Endothelial cell of umbilical vein (primary cell): Measurements from ENCODE around the gene HOXA13. TPM values are rescaled to one million over a fixed set of nuclear protein-coding genes. Genes with fewer than 3 reads are reported as not detected.

Experiments
- BruUV-seq: library from RNA; stranded (reverse); fragments of 400-500 nt; replicated peaks from 2 replicates; lab custom pipeline; 2021; lab: Mats Ljungman, UMichigan
- CTCF ChIA-PET: fragments of 300-600, 350-600 bp; sonication (Branson Sonifier 250); formaldehyde crosslinking; loops from one replicate; lab custom pipeline; 2021; ENCODE audit warnings: antibody characterized with exemption, inconsistent platforms; lab: Charles Lee
- POLR2A ChIA-PET: fragments of 300-600, 350-600 bp; sonication (Branson Sonifier 250); formaldehyde crosslinking; loops from one replicate; lab custom pipeline; 2021; ENCODE audit warnings: antibody characterized with exemption, inconsistent platforms; lab: Charles Lee
- DNase-seq: peaks from one replicate; pipeline ENCODE4 v3.0.0-alpha.2; 2011; ENCODE audit warnings: low read depth, low spot score
- FAIRE-seq: peaks from 2 replicates; lab custom pipeline; 2011; peaks lifted over from hg19 to GRCh38; lab: Jason Lieb, UNC
- H2AFZ ChIP-seq: 2 replicates; pipeline ENCODE4 v1.6.0; 2012; ENCODE audit warnings: low read depth, low read length, control low read depth, inconsistent platforms
- H3K27ac ChIP-seq: 2 replicates; pipeline ENCODE4 v1.5.1; 2011; ENCODE audit warnings: low read depth, mild to moderate bottlenecking, control low read depth, low read length, moderate library complexity; ENCODE audit not compliant: insufficient read depth
- H3K27me3 ChIP-seq, 2 experiments: 2 replicates each; pipeline versions ENCODE4 v1.6.0 to v1.6.1; 2011; ENCODE audit warnings: low read length in 2 of 2, mixed read lengths in 1 of 2; ENCODE audit not compliant: control insufficient read depth in 2 of 2, insufficient read depth in 2 of 2
- H3K36me3 ChIP-seq, 2 experiments: 2 replicates in 1 of 2; 3 replicates in 1 of 2; pipeline ENCODE4 v1.5.1; 2011; ENCODE audit warnings: low read length in 2 of 2, mild to moderate bottlenecking in 1 of 2, moderate library complexity in 1 of 2; ENCODE audit not compliant: control insufficient read depth in 2 of 2, insufficient read depth in 2 of 2; ENCODE audit errors: extremely low read depth in 1 of 2
- H3K4me1 ChIP-seq: 3 replicates; pipeline ENCODE4 v1.5.1; 2011; ENCODE audit warnings: mild to moderate bottlenecking, low read length; ENCODE audit not compliant: control insufficient read depth, insufficient read depth; ENCODE audit errors: extremely low read depth
- H3K4me2 ChIP-seq: 2 replicates; pipeline ENCODE4 v1.6.1; 2011; ENCODE audit warnings: low read length, control low read depth, mixed read lengths; ENCODE audit not compliant: insufficient read depth
- H3K4me3 ChIP-seq, 3 experiments: fragments of 200-600 bp in 1 of 3; sonication (generic), shearing (Covaris generic) in 1 of 3; replicated peaks in 1 of 3; 2 replicates each; pipeline ENCODE4 v1.5.1; 2011 to 2016; ENCODE audit warnings: control low read depth in 3 of 3, low read length in 3 of 3, mild to moderate bottlenecking in 2 of 3, inconsistent platforms in 1 of 3, low read depth in 1 of 3, moderate library complexity in 1 of 3; ENCODE audit not compliant: insufficient read depth in 1 of 3
- H3K79me2 ChIP-seq: 2 replicates; pipeline ENCODE4 v1.6.0; 2012; ENCODE audit warnings: low read length, inconsistent platforms; ENCODE audit not compliant: control insufficient read depth, insufficient read depth
- H3K9ac ChIP-seq: replicated peaks from 2 replicates; pipeline ENCODE3; 2011; ENCODE audit warnings: low read length, control low read depth; ENCODE audit not compliant: insufficient read depth; ENCODE audit errors: extremely low read depth
- H3K9me1 ChIP-seq: replicated peaks from 3 replicates; pipeline ENCODE4 v1.6.0; 2011; ENCODE audit warnings: mild to moderate bottlenecking, low read length; ENCODE audit not compliant: control insufficient read depth, insufficient read depth; ENCODE audit errors: extremely low read depth
- H3K9me3 ChIP-seq: replicated peaks from 2 replicates; pipeline ENCODE4 v1.5.1; 2012; ENCODE audit warnings: low read length, inconsistent platforms; ENCODE audit not compliant: control insufficient read depth, insufficient read depth
- H4K20me1 ChIP-seq: replicated peaks from 2 replicates; pipeline ENCODE3; 2011; ENCODE audit warnings: mild to moderate bottlenecking, low read length; ENCODE audit not compliant: control insufficient read depth, insufficient read depth; ENCODE audit errors: extremely low read depth
- CTCF ChIP-seq, 2 donors: IDR thresholded peaks; 1 replicate in 1 of 2; 2 replicates in 1 of 2; pipeline ENCODE4 v1.5.1; 2011; ENCODE audit warnings: low read length in 2 of 2, mild to moderate bottlenecking in 2 of 2, moderate library complexity in 2 of 2, control low read depth in 1 of 2, inconsistent platforms in 1 of 2, low read depth in 1 of 2; ENCODE audit not compliant: insufficient read depth in 1 of 2; ENCODE audit errors: extremely low read depth in 1 of 2
- EZH2 ChIP-seq: IDR thresholded peaks from 2 replicates; pipeline ENCODE4 v1.6.1; 2012; ENCODE audit warnings: borderline replicate concordance, low read depth, mild to moderate bottlenecking, moderate library complexity, low read length, inconsistent platforms; ENCODE audit not compliant: severe bottlenecking
- FOS ChIP-seq: IDR thresholded peaks from 2 replicates; pipeline ENCODE4 v1.6.1; 2011; ENCODE audit warnings: mild to moderate bottlenecking, low read length, moderate library complexity, borderline replicate concordance; ENCODE audit not compliant: insufficient read depth
- JUN ChIP-seq: IDR thresholded peaks from 2 replicates; pipeline ENCODE4 v1.6.1; 2011; ENCODE audit warnings: borderline replicate concordance, low read depth; ENCODE audit not compliant: insufficient read length, insufficient read depth
- MYC ChIP-seq: IDR thresholded peaks from one replicate; pipeline ENCODE4 v1.6.1; 2011; ENCODE audit warnings: mild to moderate bottlenecking, low read depth, low read length
- POLR2A ChIP-seq: IDR thresholded peaks from 2 replicates; pipeline ENCODE4 v1.6.1; 2012; ENCODE audit warnings: low read depth, mild to moderate bottlenecking, control low read depth, low read length
- POLR2AphosphoS5 ChIP-seq: IDR thresholded peaks from 2 replicates; pipeline ENCODE4 v1.6.1; 2012; ENCODE audit warnings: low read depth, mild to moderate bottlenecking, control low read depth, low read length, moderate library complexity; ENCODE audit not compliant: insufficient read depth
- dilution Hi-C: fragments of 300-500 bp; cut with MboI; formaldehyde crosslinking; loops from one replicate; pipeline ENCODE4 v1.15.0; 2019; ENCODE audit warnings: low sequenced_read_pairs; ENCODE audit not compliant: extremely low pct_ligation_motif_present
- intact Hi-C: fragments of 100-400 bp; cut with micrococcal nuclease; formaldehyde crosslinking; loops from one replicate; pipeline ENCODE4 v1.10.0; 2022
- polyA plus RNA-seq, 4 experiments: library from polyadenylated mRNA; depleted of rRNA in 3 of 4; stranded (reverse) in 3 of 4; unstranded in 1 of 4; fragments of >200 nt; gene quantifications; 2 replicates each; pipeline versions ENCODE4 v1.2.1 to v1.2.3, GENCODE V29; 2011 to 2012; ENCODE audit warnings: missing spikeins in 1 of 4
- total RNA-seq: library from RNA; stranded (reverse); gene quantifications from 2 replicates; pipeline ENCODE4 v1.2.3, GENCODE V29; 2021
- TF ChIP-seq, protein P1 (sequence below): IDR thresholded peaks from 2 replicates; pipeline ENCODE4 v1.6.1; 2011; ENCODE audit not compliant: insufficient read depth, insufficient read length

HOXA13 gene
- total and polyA plus RNA-seq, 2 donors (not counting 3 experiments of a cell fraction or from before 2014, with no cell fraction given), result 0.22 TPM; not detected in 1

DNA sequence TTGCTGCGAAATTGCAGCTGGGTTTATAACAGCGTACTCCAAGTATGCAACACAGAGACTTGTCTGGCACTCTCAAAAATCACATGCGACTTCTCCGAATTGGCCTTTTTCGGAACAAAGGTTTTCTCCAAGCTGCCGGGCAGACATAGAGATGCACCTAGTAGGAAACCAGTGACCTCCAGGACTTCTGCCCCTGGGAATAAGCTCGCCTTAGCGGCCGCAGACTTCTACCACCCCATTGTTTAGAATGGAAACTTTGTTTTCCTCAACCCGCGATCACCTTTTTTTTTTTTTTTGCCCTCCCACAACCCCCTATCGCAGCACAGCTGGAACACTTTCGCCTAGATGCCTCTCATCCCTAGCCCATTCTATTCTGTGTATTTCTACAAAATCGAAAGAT is 20.9 kb downstream of the HOXA13 start:
- peak overlapping the region; percentile 95 for H3K9ac ChIP-seq
- H3K27me3 ChIP-seq, result no peaks in the 10 kb centered on the region
- H3K4me3 ChIP-seq, result peak overlapping the region; percentile 53 to 94 (median 69)
- H3K4me1 ChIP-seq, result peaks cover 69% of the 10 kb centered on the region
- DNase-seq (peak; percentile 60), FAIRE-seq (peak; percentile 15)
- H3K9me3 ChIP-seq, result no peaks in the 10 kb centered on the region
- dilution Hi-C loops, result no loop called here
- no peaks in the 10 kb centered on the region for H4K20me1 ChIP-seq
- no peaks in the 10 kb centered on the region for H3K9me1 ChIP-seq
- H3K27ac ChIP-seq, result peak overlapping the region; percentile 96
- H3K36me3 ChIP-seq, result no peaks in the 10 kb centered on the region
- intact Hi-C loops, result loop anchor here (1.0 kb wide), 1 partner anchor 8 kb away; no protein-coding TSS in a partner anchor
- peak overlapping the region; percentile 64 for H2AFZ ChIP-seq
- TF ChIP-seq MYC (no peak), POLR2A (no peak), CTCF (IDR thresholded peaks at IDR 0.05; ENCODE audit: extremely low read depth in 1 of 2, insufficient read depth in 1 of 2, low read depth in 1 of 2, low read length in 2 of 2) (no peak), FOS (no peak), EZH2 (no peak), JUN (no peak), POLR2AphosphoS5 (no peak)
- TF ChIP-seq, protein P1, sequence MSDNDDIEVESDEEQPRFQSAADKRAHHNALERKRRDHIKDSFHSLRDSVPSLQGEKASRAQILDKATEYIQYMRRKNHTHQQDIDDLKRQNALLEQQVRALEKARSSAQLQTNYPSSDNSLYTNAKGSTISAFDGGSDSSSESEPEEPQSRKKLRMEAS, result no peak
- peak overlapping the region; percentile 98 for H3K4me2 ChIP-seq
- H3K79me2 ChIP-seq, result peaks cover 94% of the 10 kb centered on the region
- ChIA-PET CTCF (interaction anchor here (0.7 to 8.0 kb wide), 34 partner anchors 9 to 1287 kb away, joined by 3 to 86 read pairs (median 7); partner anchors contain the start of genes HOXA3, HOXA4, HOXA5 and HOXA6), POLR2A (interaction anchor here (0.7 to 1.9 kb wide), 6 partner anchors 11 to 967 kb away, joined by 3 to 6 read pairs (median 5); partner anchors contain the start of gene HOXA9)
- BruUV-seq, result no TSS peak
